Measurements from ENCODE around the gene UCN2. TPM values are rescaled to one million over a fixed set of nuclear protein-coding genes. Genes with fewer than 3 reads are reported as not detected.

The UCN2 gene
- total RNA-seq, 1 donor from 2014 or later = not detected

Small RNA genes lying within 50 kb of the gene (small RNA-seq; reads per million reads assigned to genes)
- gene MIR6823 = not detected

Other genes starting within 250 kb of the UCN2 start
- not detected for gene SPINK8, start 230.1 kb downstream of the UCN2 start, total RNA-seq
- 0.52 TPM for gene FBXW12, start 191.6 kb downstream of the UCN2 start, total RNA-seq
- gene PLXNB1, start 133.7 kb downstream of the UCN2 start, total RNA-seq = 11.5 TPM
- gene CCDC51, start 123.7 kb downstream of the UCN2 start, total RNA-seq = 9.9 TPM
- 157 TPM for gene TMA7, start 123.5 kb downstream of the UCN2 start, total RNA-seq
- gene ATRIP, start 117.0 kb downstream of the UCN2 start, total RNA-seq = 4.7 TPM
- 32.4 TPM for gene SHISA5, start 59.6 kb downstream of the UCN2 start, total RNA-seq
- 8.4 TPM for gene PFKFB4, start 7.0 kb downstream of the UCN2 start, total RNA-seq
- gene COL7A1, start 31.5 kb upstream of the UCN2 start, total RNA-seq = 2.1 TPM
- gene UQCRC1, start 45.9 kb upstream of the UCN2 start, total RNA-seq = 182 TPM
- not detected for gene TMEM89, start 58.0 kb upstream of the UCN2 start, total RNA-seq
- gene SLC26A6, start 71.7 kb upstream of the UCN2 start, total RNA-seq = 9.4 TPM
- gene CELSR3, start 99.1 kb upstream of the UCN2 start, total RNA-seq = under 0.01 TPM
- gene NCKIPSD, start 122.1 kb upstream of the UCN2 start, total RNA-seq = 3.1 TPM
- 33.9 TPM for gene IP6K2, start 153.4 kb upstream of the UCN2 start, total RNA-seq

Data from skeletal muscle tissue (tissue), 2 donors.